HG02623 (cell line): ENCODE measurements around the gene SFTPB.

Experiments used
- ATAC-seq: cut with Tn5 transposase; IDR thresholded peaks from one replicate; pipeline ENCODE4 v1.9.1; 2021; ENCODE audit warnings: moderate library complexity; ENCODE audit not compliant: unreplicated experiment

SFTPB gene

DNA sequence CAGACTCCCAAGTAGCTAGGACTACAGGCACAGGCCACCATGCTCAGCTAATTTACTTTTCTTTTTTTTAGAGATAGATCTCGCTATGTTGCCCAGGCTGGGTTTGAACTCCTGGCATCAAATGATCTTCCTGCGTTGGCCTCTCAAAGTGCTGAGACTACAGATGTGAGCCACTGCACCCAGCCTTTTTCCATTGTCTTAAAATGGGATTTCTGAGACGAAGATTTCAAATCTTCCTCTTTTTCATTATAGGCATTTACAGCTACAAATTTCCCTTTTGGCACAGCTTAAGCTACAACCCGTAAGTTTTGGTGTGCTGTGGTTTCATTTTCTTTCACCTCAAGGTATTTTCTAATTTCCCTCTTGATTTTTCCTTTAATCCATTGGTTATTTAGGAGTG, 34.8 kb upstream of the SFTPB start:
- no peak for ATAC-seq

DNA sequence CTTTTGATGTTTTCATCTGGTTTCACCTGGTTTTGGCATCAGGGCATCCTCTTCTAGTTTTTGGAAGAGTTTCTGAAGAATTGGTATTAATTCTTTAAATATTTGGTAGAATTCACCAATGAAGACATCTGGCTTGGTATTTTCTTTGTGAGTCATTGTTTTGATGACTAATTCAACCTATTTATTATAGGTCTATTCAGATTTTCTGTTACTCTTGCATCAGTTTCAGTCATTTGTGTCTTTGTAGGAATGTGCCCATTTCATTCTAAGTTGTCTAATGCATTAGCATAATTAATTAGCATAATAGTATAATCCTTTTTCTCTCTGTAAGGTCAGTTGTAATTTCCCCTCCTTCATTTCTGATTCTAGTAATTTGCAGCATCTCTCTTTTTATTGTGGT, 34.2 kb upstream of the SFTPB start:
- ATAC-seq = no peak

DNA sequence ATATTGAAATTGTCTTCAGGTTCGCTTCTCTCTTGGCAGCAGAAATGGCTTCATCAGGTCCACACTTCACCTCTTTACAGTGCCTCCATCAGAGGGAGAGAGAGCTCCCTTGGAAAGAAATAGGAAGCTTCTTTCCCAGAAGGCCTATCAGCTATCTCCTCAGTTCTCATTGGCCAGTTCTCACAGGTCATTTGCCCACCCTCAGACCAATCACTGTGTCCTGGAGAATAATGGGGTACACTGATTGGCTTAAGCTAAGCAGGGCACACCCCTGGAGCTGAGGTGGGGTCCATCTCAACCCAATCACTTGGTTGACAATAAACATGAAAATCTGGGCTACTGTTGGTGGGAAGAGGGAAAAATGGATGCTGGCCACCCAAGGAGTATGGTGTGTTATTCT, 31.3 kb upstream of the SFTPB start:
- no peak for ATAC-seq

DNA sequence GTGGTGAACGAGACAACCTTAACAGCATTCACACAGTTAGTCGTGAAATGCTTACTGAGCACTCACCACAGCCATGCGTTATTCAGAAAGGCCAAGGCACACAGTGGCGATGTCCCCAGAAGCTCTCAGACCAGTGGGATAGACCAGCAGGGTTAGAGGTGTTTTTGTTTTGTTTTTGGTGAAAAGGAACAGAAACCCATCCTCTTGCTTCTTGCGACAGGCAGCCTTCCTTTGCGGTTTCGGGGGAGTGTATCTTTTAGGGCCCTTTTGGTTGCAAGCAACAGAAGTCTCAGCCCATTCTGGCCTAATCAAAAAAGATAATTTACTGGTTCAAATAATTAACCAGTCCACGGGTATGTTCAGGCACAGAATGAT, 30.9 kb upstream of the SFTPB start:
- no peak for ATAC-seq

DNA sequence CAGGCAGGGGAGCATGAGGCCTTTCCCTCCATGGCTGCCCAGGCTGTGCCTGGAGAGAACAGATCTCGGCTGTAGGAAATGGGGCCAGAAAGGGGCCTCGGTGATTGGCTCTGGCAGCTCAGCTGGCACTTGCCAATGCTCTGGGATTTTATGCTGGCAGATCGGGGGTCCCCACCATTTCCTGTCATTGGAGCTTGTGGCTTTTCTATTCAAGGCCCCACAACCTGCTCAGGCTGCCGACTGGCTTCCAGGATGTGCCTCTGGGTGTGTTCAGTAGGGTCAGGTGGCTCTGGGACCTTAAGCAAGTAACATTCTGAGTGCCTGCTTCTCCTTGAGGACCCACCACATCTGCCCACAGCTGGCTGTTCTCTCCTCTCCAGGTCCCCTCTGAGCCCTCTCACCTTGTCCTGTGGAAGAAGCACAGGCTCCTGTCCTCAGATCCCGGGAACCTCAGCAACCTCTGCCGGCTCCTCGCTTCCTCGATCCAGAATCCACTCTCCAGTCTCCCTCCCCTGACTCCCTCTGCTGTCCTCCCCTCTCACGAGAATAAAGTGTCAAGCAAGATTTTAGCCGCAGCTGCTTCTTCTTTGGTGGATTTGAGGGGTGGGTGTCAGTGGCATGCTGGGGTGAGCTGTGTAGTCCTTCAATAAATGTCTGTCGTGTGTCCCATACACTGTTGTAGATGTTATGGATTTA, 30.3 kb upstream of the SFTPB start:
- ATAC-seq = no peak

DNA sequence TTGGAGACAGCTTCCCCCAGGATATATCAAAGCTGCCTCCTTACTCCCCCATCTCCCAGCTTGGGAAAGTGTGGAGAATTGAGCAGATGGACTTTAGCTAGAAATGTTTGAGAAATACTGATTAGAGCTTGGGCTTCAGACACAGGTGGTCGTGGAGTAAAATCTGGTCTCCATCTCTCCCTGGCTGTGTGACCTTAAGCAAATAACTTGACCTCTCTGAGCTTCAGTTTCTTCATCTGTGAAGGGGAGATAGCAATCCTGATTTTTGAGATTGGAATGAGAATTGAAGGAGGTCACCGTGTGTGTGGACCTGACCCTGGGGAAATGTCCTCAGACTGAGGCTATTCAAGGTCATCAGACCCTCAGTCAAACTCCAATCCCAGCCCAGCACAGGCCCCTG, 29.7 kb upstream of the SFTPB start:
- no peak for ATAC-seq

DNA sequence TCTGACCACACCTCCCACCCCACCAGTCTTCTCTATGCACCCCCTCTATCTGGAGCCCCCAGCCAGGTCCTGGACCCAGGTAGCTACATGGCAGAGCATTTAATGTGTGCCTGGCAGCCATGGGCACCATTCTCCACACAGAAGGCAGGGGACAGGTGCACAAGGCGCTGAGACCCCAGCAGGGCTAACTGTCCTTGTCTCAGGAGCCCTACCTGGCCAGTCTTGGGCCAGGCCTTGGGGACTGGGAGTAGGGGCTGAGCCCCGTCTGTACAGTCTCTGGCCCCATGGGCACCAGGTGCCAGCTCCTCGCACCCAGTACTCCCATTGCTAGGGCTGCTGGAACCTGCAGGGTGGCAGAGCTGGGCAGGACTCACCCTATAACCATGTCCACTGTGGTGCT, 29.1 kb upstream of the SFTPB start:
- no peak for ATAC-seq

DNA sequence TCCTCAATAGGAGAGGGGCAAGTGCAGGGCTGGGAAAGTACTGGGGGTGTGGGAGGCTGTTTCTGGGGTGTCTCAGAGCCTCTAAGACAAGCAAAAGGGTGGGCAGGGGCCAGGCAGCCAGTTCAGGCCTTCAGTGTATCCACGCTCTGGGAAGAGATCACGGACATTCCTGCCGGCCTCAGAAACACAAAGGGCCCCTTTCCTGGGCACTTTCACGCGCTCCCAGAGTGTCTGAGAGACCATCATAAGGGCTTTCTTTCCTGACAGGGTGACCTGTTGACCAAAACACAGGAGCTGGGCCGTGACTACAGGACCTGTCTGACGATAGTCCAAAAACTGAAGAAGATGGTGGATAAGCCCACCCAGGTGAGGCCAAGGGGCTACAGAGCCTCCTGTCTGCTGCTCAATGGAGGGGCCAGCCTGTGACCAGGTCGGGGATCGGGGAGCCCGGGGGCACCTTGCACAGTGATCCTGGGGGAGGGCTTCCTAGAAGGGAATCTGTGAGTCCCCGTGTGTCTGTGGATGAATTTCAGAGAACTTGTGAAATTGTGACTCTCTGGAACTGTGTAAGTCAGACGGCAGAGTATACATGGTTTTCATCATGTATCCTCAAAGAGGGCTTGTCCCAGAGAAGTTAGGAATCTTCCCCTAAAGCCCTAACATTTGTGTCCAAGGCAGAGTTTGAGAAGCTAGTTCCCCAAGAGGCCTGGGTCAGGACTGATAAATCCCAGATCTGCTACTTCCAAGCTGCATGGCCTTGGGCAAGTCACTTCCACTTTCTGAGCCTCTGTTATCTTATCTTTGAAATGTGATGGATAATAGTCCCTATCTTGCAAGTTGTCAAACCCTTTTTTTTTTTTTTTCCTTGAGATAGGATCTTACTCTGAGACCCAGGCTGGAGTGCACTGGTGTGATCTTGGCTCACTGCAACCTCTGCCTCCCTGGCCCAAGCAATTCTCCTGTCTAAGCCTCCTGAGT, 28.0 kb upstream of the SFTPB start:
- no peak for ATAC-seq

DNA sequence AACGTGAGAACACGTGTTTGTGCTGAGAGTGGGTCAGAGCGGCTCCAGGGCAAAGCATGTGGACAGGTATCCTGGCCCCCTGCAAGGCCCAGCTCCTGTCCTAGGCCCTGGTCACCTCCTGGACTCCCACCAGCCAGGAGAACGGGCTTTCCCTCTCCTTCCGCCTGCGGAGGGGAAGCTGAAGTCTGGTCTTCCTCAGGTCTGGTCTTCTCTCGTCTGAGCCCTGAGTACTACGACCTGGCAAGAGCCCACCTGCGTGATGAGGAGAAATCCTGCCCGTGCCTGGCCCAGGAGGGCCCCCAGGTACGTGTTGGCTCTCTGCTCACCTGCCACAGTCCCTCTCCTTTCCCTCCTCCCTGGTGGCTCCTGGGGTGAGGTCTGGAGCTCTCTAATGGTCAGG, 27.1 kb upstream of the SFTPB start:
- ATAC-seq = no peak

DNA sequence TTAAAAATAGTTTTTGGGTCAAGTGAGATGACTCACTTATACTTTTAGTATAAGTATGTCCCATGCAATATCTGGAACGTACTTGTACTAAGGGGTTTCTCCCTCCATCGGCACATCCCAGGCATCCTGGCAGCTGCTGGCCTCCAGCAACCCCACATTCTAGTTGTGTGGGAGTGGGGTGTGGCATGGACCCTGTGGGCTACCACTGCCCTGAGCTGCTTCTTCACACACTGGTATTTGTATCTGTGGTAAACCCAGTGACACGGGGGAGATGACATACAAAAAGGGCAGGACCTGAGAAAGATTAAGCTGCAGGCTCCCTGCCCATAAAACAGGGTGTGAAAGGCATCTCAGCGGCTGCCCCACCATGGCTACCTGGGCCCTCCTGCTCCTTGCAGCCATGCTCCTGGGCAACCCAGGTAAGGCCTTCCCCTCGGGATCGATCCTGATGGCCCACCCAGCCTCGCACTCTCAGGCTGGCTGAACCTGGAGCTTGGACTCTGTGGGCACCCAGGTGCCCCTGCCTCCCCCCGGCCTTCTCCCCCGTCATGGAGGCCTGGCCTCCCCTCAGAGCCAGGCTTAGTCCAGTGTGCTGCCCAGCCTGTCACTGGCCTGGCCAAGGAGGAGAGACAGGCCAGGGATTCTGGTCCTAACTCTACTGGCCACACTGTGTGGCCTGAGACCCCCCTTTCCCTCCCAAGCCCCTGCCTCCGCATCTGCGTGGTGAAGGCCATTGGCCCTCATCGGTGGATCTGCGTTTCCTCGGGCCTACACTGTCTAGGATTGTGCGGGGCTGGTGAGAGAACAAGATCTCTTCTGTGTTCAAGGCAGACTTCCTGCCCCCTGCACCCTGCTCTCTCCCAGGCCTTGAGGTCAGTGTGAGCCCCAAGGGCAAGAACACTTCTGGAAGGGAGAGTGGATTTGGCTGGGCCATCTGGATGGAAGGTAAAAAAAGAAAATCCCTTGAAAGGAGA, 26.3 kb upstream of the SFTPB start, which contains the start of gene GNLY:
Gene GNLY (plus strand): TSS at position 307 of the 974 bp plus-strand sequence. CDS start 61 bp downstream, at position 368.
- no peak for ATAC-seq

DNA sequence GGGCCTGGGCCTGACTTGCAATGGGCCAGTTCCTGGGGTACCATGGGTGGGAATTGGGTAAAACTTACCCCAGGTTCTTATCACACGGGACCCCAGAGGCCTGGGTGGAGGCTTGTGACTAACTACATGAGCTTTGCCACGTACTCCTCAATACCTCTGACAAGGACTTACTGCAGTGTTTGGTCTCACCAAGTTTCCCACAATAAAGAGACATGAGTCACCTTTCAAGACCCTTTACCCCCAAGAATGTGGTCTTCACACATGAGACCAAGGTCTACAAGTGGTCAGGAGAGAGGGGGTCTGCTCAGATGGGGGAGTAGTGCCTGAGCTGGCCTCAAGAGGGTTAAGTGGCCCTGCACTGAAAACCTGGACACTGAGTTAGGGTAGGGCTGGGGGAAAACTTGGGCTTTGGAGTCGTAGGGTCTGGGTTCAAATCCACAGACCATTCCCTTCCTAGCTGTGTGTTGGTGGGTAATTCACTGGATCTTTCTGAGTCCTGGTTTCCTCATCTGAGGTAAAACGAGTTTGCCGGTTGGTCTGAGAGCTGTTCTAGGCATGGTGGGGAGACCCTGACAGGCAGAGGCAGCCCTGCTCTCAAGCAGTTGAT, 24.1 kb upstream of the SFTPB start:
- no peak for ATAC-seq

DNA sequence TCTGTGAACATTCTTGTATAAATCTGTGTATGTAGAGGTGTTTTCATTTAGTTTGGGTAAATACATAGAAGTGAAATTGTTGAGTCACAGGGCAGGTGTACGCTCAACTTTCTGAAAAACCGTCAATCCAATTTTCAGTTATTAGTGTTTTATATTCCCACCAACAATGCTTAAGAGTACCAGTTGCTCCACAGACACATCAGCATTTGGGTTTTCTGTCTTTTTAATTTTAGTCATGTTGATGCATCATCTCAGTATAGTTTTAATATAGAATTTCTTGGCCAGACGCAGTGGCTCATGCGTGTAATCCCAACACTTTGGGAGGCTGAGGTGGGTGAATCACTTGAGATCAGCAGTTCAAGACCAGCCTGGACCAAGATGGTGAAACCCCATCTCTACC, 22.9 kb upstream of the SFTPB start:
- no peak for ATAC-seq

DNA sequence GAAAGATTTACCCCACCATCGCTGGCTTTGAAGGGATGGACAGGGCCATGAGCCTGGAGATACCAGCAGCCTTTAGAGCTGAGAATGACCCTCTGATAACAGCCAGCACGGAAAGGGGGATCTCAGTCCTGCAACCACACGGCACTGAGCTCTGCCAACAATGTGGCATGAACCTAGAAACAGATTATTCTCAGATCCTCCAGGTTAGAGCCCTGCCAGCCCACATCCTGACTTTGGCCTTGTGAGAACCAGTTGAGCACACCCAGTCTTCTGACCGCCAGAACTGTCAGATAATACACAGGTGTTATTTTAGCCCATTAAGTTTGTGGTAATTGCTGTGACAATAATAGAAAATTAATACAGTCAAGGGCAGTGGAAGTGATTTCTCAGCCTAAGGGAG, 16.8 kb upstream of the SFTPB start:
- no peak for ATAC-seq

DNA sequence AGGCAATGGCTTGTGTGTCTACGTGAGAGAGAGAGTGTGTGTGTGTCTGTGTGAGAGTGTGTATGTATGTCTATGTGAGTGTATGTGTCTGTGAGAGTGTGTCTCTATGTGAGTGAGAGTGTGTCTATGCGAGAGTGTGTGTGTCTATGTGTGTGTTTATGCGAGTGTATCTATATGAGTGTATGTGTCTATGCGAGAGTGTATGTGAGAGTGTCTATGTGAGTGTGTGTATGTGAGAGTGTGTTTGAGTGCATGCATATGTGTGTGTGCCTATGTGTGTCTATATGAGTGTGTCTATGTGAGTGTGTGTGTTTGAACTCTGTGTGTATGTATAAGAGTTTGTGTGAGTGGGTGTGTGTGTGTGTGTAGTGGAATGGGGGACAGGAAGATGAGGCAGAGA, 16.4 kb upstream of the SFTPB start:
- no peak for ATAC-seq

DNA sequence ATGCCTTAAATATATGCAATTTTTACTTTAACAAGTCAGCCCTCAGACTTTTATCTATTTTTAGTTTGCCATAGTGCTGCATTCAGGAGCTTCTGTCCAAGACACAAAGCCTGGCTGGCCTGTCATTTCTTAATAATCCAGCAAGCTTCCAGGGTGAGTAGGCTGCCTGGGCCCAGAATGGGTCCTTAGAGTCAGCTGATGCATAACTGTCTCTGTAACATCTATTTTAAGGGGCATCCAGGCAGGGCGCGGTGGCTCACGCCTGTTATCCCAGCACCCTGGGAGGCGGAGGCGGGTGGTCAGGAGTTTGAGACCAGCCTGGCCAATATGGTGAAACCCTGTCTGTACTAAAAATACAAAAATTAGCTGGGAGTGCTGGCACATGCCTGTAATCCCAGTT, 14.4 kb upstream of the SFTPB start:
- no peak for ATAC-seq

DNA sequence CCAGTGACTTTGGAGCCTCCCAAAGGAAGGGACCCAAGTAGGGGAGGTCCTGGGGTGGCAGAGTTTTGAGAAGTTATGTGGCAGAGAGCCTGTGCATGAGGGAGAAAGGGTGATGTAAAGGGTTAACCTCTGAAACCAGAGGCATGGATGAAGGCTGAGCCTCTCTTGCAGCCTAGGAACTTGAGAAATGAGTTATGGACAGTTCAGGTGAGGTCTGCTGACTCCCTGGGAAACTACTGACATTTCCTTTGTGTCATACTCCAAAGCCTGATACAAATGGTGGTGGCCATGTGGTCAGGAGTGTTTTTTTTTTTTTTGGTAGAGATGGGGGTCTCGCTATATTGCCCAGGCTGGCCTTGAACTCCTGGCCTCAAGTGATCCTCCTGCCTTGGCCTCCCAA, 13.8 kb upstream of the SFTPB start:
- ATAC-seq = no peak

DNA sequence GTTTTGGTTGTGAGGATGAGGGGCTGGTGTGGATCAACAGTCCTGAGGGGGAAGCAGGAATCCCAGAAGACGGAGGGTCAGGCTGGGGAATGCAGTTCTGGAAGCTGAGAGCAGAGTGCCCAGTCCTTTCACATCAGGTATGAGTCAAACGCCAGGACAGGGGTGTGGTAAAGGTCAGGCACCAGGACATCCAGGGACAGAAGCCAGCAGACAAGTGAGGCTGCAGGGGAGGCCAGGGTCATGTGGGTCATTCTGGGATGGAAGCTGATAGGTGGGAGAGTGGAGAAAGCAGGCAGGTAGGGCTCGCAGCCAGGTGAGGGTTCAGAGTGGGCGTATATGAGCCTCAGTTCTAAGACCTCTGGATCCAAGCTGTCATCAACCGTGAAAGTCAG, 13.4 kb upstream of the SFTPB start:
- no peak for ATAC-seq

DNA sequence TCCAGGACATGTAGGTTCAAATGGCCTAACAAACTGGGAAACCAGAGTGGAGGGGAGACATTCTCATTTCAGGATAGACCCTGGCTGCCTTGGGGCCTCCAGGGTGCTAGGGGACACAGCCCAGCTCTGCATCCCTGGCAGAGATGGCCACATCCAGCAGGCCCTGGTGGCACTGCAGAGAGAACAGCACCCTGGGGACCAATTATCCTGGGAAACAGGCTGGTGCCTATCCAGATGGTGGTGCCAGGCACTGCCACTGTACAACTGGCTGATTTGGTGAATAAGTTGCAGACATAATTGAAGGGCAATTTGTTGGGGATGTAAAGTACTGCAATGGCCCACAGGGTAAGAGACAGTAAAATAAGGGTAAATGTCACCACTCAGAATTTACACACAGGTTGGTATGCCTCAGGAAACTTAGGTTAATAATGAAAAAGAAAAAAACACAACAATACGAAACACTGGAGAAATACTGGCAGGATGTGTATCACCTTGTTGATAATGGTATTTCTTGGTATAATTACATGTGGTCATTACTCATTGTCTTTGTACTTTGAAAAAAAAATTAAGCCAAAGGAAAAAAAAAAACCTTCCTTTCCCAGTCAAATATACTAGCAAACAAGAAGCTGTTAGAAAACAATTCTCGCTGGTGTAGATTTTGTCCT, 12.8 kb upstream of the SFTPB start:
- no peak for ATAC-seq

DNA sequence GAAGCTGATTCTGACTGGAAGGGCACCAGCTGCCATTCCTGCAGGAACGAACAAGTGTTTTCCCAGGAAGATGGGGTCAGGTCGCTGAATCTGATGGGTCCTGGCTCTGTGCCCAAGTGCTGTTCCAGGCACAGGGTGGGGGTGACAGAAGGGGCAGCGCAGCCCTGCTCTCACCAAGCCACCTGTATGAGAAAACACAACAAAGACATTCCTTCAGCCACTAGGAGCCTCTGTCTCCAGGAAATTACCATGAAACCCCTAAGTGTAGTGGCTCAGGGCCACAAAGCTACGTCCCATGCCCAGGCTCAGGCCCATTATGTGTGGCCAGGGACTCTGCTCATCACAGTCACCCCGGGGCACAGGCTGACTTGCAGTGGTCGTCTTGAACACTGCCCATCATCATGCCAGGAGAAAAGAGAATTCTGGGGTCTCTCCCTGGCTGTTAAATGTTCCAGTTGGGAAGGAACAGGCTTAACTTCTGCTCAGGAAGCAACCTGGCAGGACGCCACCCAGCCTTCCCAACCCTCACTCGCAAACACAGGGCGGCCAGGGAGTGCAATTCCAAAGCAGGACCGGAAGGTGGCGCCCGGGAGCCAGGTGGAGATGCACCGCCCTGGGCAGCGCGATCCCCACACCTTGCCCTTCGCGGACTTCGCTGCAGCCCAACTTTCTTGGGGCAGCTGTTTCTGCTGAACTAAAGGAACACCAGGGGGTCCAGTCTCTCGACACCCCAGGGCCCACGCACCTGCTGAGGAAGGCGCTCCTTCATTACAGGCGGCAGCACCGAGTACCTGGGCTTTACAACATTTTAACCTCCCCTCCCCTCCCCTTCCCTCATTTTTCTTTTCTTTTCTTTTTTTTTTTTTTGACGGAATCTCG, 11.0 kb upstream of the SFTPB start:
- ATAC-seq = peak; percentile 79
